Tibial nerve (tissue), 3 donors: ENCODE measurements around the gene CNOT10.

Experiments used
- POLR2A ChIP-seq, 2 donors: fragments of 450-650 bp; IDR thresholded peaks; one replicate each; pipeline ENCODE4 v1.6.1; 2017; ENCODE audit warnings: antibody characterized with exemption in 2 of 2, mild to moderate bottlenecking in 2 of 2, moderate library complexity in 2 of 2
- TF ChIP-seq, protein P1 (sequence below), 5 experiments: fragments of 200-600 bp in 3 of 5; fragments of 450-650 bp in 2 of 5; sonication (generic) in 3 of 5; IDR thresholded peaks; one replicate each; pipeline ENCODE4 v1.5.1; 2016 to 2019; ENCODE audit warnings: antibody characterized with exemption in 5 of 5, mild to moderate bottlenecking in 3 of 5, moderate library complexity in 2 of 5

DNA sequence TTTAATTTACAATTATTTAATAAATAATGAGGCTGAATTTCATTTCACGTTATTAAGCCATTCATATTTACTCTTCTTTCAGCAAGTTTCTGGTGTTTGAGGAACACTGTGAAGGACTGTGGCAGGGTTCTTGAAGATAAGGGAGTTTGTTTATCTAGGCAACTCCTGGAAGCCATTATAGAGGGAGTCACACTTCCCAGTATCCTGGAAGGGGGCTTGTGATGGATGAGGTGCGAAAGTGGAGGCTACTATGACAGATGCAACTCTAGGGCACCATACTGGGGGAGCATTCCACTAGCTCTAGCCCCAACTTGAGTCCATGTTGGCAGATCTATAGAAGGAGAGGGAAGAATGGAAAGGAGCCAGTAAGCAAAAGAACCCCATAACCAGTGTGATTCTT lies 14.4 kb downstream of the CNOT10 start:
- TF ChIP-seq, protein P1, sequence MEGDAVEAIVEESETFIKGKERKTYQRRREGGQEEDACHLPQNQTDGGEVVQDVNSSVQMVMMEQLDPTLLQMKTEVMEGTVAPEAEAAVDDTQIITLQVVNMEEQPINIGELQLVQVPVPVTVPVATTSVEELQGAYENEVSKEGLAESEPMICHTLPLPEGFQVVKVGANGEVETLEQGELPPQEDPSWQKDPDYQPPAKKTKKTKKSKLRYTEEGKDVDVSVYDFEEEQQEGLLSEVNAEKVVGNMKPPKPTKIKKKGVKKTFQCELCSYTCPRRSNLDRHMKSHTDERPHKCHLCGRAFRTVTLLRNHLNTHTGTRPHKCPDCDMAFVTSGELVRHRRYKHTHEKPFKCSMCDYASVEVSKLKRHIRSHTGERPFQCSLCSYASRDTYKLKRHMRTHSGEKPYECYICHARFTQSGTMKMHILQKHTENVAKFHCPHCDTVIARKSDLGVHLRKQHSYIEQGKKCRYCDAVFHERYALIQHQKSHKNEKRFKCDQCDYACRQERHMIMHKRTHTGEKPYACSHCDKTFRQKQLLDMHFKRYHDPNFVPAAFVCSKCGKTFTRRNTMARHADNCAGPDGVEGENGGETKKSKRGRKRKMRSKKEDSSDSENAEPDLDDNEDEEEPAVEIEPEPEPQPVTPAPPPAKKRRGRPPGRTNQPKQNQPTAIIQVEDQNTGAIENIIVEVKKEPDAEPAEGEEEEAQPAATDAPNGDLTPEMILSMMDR (IDR thresholded peaks at IDR 0.05), result no peak
- no peak for TF ChIP-seq POLR2A (IDR thresholded peaks at IDR 0.05)
